Measurements from ENCODE around the gene GNAI3. TPM values are rescaled to one million over a fixed set of nuclear protein-coding genes. Genes with fewer than 3 reads are reported as not detected.

Gene GNAI3
- total RNA-seq, 4 donors from 2014 or later, result 5.9 to 7.2 (median 6.6) TPM

DNA sequence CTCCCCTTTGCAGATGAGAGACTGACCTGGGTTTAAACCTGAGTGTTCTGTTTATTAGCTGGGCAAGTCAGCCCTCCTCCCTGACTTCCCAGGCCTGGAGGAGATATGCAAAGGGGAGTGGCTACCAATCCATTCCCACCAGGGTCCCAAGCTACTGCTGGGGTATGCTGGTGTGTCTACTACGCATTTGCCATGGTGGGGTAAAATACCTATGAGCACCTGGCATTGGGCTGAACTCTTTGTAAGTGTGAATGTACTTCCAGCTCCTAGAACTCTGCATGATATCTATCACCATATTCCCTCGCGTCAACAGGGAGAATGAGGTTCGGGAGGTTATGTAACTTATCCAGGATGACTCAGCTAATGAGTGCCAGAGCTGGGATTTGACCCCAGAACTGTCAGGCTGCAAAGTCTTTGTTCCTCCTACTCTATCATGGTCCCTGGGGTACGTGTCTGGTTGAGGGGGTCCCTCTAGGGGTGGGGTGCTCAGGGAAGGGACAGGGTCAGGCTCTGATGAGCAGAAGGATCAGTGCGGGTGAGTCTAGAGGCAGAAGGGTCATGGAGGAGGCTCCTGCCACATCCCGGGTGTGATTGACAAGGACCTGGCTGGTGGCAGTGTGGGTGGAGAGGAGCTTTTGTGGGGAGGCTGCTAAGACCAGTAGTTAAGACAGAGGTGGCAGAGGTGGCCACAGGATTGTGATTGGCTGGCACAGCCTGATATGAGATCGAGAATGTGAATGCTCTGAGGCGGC is 88.0 kb downstream of the GNAI3 start:
- Histone ChIP-seq H3K27me3 (no peaks in the 10 kb centered on the region), H3K4me3 (no peak overlapping the region), H3K9me3 (no peaks in the 10 kb centered on the region), H3K27ac (replicated peaks in 1 of 4) (no peak overlapping the region), H3K4me1 (peaks cover 9 to 39% (median 23%) of the 10 kb centered on the region in 4 donors), H3K36me3 (peaks cover 0 to 6% (median 4%) of the 10 kb centered on the region in 4 donors)
- TF ChIP-seq, protein P1, sequence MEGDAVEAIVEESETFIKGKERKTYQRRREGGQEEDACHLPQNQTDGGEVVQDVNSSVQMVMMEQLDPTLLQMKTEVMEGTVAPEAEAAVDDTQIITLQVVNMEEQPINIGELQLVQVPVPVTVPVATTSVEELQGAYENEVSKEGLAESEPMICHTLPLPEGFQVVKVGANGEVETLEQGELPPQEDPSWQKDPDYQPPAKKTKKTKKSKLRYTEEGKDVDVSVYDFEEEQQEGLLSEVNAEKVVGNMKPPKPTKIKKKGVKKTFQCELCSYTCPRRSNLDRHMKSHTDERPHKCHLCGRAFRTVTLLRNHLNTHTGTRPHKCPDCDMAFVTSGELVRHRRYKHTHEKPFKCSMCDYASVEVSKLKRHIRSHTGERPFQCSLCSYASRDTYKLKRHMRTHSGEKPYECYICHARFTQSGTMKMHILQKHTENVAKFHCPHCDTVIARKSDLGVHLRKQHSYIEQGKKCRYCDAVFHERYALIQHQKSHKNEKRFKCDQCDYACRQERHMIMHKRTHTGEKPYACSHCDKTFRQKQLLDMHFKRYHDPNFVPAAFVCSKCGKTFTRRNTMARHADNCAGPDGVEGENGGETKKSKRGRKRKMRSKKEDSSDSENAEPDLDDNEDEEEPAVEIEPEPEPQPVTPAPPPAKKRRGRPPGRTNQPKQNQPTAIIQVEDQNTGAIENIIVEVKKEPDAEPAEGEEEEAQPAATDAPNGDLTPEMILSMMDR (IDR thresholded peaks at IDR 0.05), result no peak
- TF ChIP-seq EP300 (IDR thresholded peaks at IDR 0.05), result no peak
- TF ChIP-seq POLR2AphosphoS5 (IDR thresholded peaks at IDR 0.05), result no peak
- no peak for TF ChIP-seq POLR2A (IDR thresholded peaks at IDR 0.05; ENCODE audit: low read depth)
- 66% methylated on average over 8 of the region's 9 CpGs for WGBS
- peak; percentile 89 for DNase-seq (ENCODE audit: extremely low spot score)
- intact Hi-C loops (cut with DNase I), result no loop called here

GRCh38 chr1:109637446-109637845 is 89.0 kb downstream of the GNAI3 start:
- H3K27ac ChIP-seq (replicated peaks in 1 of 4), result no peak overlapping the region
- TF ChIP-seq EP300 (IDR thresholded peaks at IDR 0.05), result no peak
- no peak for TF ChIP-seq POLR2AphosphoS5 (IDR thresholded peaks at IDR 0.05)
- TF ChIP-seq POLR2A (IDR thresholded peaks at IDR 0.05; ENCODE audit: low read depth), result no peak
- TF ChIP-seq, protein P1 (IDR thresholded peaks at IDR 0.05), result no peak
- WGBS, result 95% methylated on average over 5 of the region's 7 CpGs
- intact Hi-C loops (cut with DNase I), result no loop called here
- H3K9me3 ChIP-seq, result no peaks in the 10 kb centered on the region
- H3K4me3 ChIP-seq, result no peak overlapping the region
- no peaks in the 10 kb centered on the region for H3K36me3 ChIP-seq
- H3K4me1 ChIP-seq, result peaks cover 9 to 29% (median 22%) of the 10 kb centered on the region in 4 donors
- peak; percentile 60 for DNase-seq (ENCODE audit: extremely low spot score)
- no peaks in the 10 kb centered on the region for H3K27me3 ChIP-seq

DNA sequence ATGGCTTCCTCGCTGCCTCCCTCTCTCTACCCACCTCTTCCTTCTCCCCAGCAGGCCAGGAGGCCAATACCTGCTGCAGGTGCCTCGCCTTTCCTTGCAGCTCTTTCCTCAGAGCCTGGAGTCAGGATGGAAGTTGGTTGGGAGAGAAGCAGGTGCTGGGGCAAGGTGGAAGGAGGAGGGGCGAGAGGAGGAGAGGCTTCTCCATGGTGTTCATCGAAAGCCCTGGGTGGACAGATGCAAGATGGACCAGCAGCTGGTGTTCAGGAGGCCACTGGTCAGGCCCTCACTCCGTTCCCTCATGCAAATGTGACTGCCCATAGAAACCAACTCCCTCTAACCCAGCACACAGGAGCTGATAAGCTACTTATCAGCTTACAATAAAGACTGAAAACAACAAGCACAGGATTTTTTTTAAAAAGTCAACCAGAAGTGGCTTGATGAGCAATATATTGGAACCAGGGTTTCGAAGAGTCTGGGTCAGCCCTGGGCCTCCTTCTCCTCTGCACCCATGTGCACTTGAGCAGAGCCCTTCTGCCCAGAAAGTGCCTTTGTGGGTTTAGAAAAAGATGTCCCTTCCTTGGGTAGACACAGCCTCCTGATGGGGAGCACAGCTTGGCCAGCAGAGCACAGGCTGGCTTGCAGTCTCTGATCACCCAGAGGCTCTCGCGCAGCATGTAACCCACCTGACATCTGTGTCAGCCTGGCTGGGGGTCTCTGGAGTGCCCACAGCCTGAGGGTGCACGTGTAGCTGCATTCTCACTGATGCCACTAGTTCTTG is 90.8 kb downstream of the GNAI3 start:
- Histone ChIP-seq H3K36me3 (no peaks in the 10 kb centered on the region), H3K27me3 (no peaks in the 10 kb centered on the region), H3K9me3 (no peaks in the 10 kb centered on the region), H3K27ac (replicated peaks in 1 of 4) (no peak overlapping the region), H3K4me3 (no peak overlapping the region), H3K4me1 (peaks cover 16 to 29% (median 25%) of the 10 kb centered on the region in 4 donors)
- peak; percentile 86 for DNase-seq (ENCODE audit: extremely low spot score)
- intact Hi-C loops (cut with DNase I), result no loop called here
- TF ChIP-seq EP300 (IDR thresholded peaks at IDR 0.05) (no peak), POLR2AphosphoS5 (IDR thresholded peaks at IDR 0.05) (no peak), POLR2A (IDR thresholded peaks at IDR 0.05; ENCODE audit: low read depth) (no peak)
- TF ChIP-seq, protein P1 (IDR thresholded peaks at IDR 0.05), result no peak
- WGBS, result 94% methylated on average over 3 of the region's 9 CpGs

DNA sequence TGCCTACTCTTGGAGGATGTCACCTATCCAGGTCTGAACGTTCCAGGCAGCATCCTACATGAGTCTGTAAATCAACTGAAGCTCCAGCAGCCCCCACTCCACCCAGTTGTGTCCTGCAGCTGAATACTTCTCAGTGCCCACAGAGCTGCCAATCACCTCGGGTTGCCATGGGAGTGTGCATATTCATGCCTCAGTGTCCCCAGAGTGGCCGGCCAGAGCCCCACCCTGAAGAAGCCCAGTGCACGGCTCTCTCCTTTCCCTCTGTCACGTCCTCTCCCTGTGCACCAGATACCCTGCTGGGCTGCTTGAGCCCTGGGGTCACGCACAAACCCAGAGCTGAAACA is 91.4 kb downstream of the GNAI3 start:
- H3K27me3 ChIP-seq, result no peaks in the 10 kb centered on the region
- no peaks in the 10 kb centered on the region for H3K9me3 ChIP-seq
- WGBS, result 51% methylated on average over 6 of the region's 6 CpGs
- no peak for TF ChIP-seq POLR2A (IDR thresholded peaks at IDR 0.05; ENCODE audit: low read depth)
- no peak for TF ChIP-seq EP300 (IDR thresholded peaks at IDR 0.05)
- TF ChIP-seq, protein P1 (IDR thresholded peaks at IDR 0.05), result no peak
- no peak for TF ChIP-seq POLR2AphosphoS5 (IDR thresholded peaks at IDR 0.05)
- H3K4me1 ChIP-seq, result peaks cover 16 to 29% (median 25%) of the 10 kb centered on the region in 4 donors
- no peaks in the 10 kb centered on the region for H3K36me3 ChIP-seq
- H3K27ac ChIP-seq (replicated peaks in 1 of 4), result no peak overlapping the region
- no peak overlapping the region for H3K4me3 ChIP-seq
- DNase-seq (ENCODE audit: extremely low spot score), result peak; percentile 64
- intact Hi-C loops (cut with DNase I), result loop anchor here (5.0 kb wide), 3 partner anchors 47 to 342 kb away; partner anchors contain the start of genes AHCYL1 and GSTM1

Data from esophagus muscularis mucosa (tissue), 4 donors.